SK-N-MC (cell line): ENCODE measurements around the gene CHN1.

Experiments used
- EZH2 ChIP-seq: fragments of 200-600 bp; sonication (generic); IDR thresholded peaks from one replicate; pipeline ENCODE4 v1.6.1; 2017; ENCODE audit warnings: antibody characterized with exemption
- POLR2AphosphoS5 ChIP-seq: IDR thresholded peaks from 2 replicates; pipeline ENCODE4 v1.6.1; 2012; ENCODE audit warnings: mild to moderate bottlenecking, low read depth, low read length, borderline replicate concordance

- TF ChIP-seq EZH2: no peak
- TF ChIP-seq POLR2AphosphoS5: no peak
Measured at GRCh38 chr2:174929786-174930185, 75.4 kb downstream of the CHN1 start.
